GM12874 (cell line): Measurements from ENCODE around the gene ANKRD16.

ENCODE experiments used
- TF ChIP-seq, protein P1 (sequence below): IDR thresholded peaks from 2 replicates; pipeline ENCODE4 v1.5.1; 2011; ENCODE audit warnings: low read depth, mild to moderate bottlenecking, control low read depth, low read length, moderate library complexity; ENCODE audit not compliant: insufficient read depth

Gene ANKRD16

DNA sequence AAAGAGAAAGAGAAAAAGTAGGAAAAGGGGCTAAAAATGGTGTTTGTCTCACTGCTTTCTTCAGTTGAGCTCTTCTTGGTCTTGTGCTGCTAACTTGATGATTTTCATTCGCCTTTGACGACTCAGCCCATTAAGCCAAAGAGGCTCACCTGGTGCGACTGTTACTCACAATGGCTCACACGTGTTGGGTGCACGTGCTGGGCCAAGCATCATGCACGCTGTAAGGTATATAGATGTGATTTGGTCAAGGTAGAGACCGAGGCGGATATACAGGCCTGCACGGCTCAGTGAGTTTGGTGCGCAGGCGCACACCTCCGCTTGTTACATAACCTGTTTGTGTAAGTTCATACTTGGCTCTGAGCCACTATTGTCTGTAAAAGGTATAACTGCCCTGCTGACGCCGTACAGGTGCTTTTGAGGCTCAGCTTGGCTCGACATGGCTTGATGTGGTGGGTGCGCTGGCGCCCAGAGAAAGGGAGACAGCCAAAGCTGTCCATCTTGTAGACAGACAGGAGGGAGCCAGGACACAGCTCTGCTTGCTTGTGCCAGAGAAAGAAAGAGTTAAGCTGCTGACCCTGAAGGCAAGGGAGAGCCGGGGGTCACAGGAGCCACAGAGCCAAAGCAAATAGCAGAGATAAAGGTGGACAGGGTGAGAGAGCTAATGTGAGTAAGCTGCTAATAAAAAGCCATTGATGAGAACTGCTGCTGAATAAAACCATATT is 33.6 kb downstream of the ANKRD16 start:
- TF ChIP-seq, protein P1, sequence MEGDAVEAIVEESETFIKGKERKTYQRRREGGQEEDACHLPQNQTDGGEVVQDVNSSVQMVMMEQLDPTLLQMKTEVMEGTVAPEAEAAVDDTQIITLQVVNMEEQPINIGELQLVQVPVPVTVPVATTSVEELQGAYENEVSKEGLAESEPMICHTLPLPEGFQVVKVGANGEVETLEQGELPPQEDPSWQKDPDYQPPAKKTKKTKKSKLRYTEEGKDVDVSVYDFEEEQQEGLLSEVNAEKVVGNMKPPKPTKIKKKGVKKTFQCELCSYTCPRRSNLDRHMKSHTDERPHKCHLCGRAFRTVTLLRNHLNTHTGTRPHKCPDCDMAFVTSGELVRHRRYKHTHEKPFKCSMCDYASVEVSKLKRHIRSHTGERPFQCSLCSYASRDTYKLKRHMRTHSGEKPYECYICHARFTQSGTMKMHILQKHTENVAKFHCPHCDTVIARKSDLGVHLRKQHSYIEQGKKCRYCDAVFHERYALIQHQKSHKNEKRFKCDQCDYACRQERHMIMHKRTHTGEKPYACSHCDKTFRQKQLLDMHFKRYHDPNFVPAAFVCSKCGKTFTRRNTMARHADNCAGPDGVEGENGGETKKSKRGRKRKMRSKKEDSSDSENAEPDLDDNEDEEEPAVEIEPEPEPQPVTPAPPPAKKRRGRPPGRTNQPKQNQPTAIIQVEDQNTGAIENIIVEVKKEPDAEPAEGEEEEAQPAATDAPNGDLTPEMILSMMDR = no peak

DNA sequence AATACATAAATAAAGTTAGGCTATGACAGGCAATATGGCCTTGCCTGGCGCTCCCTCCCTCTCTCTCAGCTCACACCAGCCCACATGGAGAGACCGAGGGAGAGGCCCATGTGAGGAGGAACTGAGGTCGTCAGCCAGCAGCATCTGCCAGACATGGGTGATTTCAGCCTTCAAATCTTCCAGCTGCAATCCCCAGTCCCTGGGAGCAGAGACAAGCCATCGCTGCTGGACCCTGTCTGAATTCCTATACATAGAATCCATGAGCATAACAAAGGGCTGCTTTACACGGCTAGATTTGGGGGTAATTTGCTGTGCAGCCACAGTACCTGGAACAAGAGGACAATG is 35.6 kb downstream of the ANKRD16 start:
- TF ChIP-seq, protein P1 = no peak

DNA sequence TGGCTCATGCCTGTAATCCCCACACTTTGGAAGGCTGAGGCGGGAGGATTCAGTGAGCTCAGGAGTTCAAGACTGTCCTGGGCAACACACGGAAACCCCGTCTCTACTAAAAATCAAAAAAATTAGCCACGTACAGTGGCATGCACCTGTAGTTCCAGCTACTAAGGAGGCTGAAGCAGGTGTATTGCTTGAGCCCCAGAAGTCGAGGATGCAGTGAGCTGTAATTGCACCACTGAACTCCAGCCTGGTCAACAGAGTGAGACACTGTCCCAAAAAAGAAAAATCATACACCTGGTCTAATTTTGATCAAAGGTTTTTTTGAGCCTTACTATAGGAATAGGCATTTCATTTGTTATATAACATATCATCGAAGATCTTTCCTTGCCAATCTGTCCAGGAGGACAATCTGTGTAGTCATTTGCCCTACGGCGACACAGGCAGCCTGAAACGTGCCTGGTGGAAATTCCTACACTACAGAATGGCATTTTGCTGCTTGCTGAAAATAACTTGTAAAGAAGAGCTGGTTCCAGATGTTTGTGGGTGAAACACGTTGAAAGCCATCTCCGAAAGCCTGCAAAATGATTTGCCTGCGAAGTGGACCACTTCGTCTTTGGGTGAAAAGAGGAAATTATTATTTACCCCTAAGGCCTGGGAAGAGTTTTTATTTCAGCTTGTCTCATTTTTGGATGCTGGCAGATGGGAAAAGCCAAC is 45.2 kb downstream of the ANKRD16 start:
- TF ChIP-seq, protein P1 = no peak

DNA sequence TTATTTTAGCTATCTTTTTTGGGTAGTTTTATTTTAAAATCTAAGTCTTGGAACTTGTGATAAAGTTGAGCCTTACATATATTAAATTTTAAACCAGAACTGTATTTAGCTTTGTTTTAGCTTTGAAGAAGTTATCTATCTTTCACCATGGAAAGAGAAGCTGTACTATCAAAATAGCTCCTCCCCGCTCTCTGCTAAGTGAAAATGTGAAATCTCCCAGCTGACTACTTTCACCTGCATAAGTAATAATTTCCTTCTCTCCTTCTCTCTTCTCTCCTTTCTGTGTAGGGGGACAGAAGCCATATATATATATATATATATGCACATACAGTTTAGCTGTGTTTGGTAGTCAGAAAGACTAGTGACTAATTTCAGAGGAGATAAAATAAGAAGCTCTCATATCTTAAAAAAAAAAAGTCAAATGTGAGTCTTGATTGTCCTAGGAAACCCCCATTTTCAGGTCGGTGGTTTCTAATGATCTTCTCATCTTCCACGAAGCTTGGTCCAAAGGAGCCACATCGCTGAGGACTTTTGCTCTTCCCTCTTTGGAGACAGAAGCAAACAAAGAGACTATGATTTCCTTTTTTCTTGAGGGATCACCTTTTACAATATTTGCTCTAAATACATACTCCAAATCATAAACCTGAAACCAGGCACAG is 45.9 kb downstream of the ANKRD16 start:
- TF ChIP-seq, protein P1 = no peak

DNA sequence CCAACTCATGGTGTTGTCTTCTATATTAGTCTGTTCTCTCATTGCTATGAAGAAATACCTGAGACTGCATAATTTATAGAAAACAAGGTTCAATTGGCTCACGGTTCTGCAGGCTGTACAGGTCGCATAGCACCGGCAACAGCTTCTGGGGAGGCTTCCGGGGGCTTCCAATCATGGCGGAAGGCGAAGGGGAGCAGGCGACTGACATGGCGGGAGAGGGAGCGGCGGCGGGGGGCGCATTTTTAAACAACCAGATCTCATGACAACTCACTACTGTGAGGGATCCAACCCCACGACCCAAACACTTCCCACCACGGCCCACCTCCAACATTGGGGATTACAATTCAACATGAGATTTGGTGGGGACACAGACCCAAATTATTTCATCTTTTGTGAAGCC is 47.7 kb downstream of the ANKRD16 start:
- TF ChIP-seq, protein P1 = no peak

DNA sequence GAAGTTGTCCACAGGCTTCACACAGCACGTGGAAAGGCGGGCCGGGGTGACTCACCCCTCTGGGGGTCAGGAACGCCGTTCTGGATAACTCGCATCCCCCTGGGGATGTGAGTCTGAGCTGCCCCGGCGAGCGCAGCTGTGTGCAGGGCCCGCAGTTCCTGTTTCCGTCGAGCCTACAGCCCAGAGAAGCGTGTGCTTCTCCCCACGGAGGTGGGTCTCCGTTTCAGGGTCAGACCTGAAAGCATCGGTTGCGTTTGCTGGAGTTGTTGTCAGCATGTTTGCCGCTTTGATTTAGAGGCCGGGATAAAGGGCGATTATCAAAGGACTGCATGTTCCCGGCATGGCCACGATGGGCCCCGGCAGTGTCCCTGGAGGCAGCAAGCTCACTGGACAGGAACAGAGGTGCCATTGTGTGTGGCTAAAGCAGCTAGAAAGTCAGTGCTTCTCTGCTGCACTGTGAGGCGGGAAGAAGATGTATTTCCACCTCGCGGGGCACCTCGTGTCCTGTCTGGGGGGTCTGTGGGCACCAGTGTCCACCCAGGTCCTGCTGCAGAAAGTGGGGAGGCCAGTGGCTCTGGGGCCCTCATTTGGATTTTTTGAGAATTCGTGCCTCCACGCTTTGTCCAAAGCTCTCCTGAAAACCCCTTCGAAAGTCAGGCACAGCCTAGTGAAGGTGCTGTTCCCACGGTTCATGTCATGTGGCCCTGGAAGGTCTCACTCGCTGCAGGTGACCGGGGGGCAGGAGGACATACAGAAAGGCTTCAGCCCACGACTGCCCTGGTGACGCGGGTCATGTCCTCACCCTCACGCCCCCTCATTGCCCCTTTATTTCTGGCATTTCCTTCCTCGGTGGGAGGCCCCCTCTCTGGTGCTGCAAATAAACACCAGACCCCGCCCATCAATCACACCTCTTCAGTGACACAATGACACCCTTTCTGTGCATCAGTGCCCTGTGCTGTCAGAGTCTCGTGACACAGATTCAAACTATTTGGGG is 49.1 kb downstream of the ANKRD16 start:
- TF ChIP-seq, protein P1 = no peak
